PC-3 (cell line): ENCODE measurements around the gene PSMB9. TPM values are rescaled to one million over a fixed set of nuclear protein-coding genes. Genes with fewer than 3 reads are reported as not detected.
"Not testable (repeated sequence)": the region's sequence is repeated elsewhere in the genome, so short reads cannot be mapped to it uniquely, and the experiment has no call there.

Source experiments
- ATAC-seq: fragments of 200-7000 bp; cut with Tn5 transposase; 2 replicates; pipeline ENCODE4 v1.9.1; 2020; ENCODE audit warnings: mild to moderate bottlenecking, moderate library complexity
- BruUV-seq: library from RNA; stranded (reverse); fragments of 400-500 nt; replicated peaks from 2 replicates; lab custom pipeline; 2021; lab: Mats Ljungman, UMichigan
- CTCF ChIA-PET: fragments of 300-600 bp; sonication (Branson Sonifier 250); formaldehyde crosslinking; loops from one replicate; lab custom pipeline; 2022; ENCODE audit warnings: antibody characterized with exemption; lab: Charles Lee
- POLR2A ChIA-PET: fragments of 300-600 bp; sonication (Branson Sonifier 250); formaldehyde crosslinking; loops from one replicate; lab custom pipeline; 2022; ENCODE audit warnings: antibody characterized with exemption; ENCODE audit not compliant: unreplicated experiment; lab: Charles Lee
- DNase-seq: peaks from one replicate; pipeline ENCODE4 v3.0.0-alpha.2; 2015
- H2AFZ ChIP-seq: fragments of 300-600 bp; sonication (generic); 2 replicates; pipeline ENCODE4 v1.6.0; 2016; ENCODE audit warnings: antibody characterized with exemption, low read length
- H3F3A ChIP-seq: fragments of 300-600 bp; sonication (generic); one replicate; pipeline ENCODE4 v1.6.0; 2017; ENCODE audit warnings: antibody characterized with exemption, low read length, control low read depth, mild to moderate bottlenecking; ENCODE audit not compliant: unreplicated experiment
- H3K27ac ChIP-seq: fragments of 300-600 bp; sonication (generic); 2 replicates; pipeline ENCODE4 v1.5.1; 2016; ENCODE audit warnings: mild to moderate bottlenecking, low read length
- H3K27me3 ChIP-seq: fragments of 300-600 bp; sonication (generic); 2 replicates; pipeline ENCODE4 v1.6.1; 2016; ENCODE audit warnings: low read length, mixed read lengths
- H3K36me3 ChIP-seq: fragments of 300-600 bp; sonication (generic); 2 replicates; pipeline ENCODE4 v1.6.1; 2016; ENCODE audit warnings: low read depth, mixed run types, low read length, mixed read lengths
- H3K4me1 ChIP-seq: fragments of 300-600 bp; sonication (generic); 2 replicates; pipeline ENCODE4 v1.5.1; 2016; ENCODE audit warnings: low read length; ENCODE audit not compliant: insufficient read depth
- H3K4me2 ChIP-seq: fragments of 300-600 bp; sonication (generic); 2 replicates; pipeline ENCODE4 v1.6.0; 2016; ENCODE audit warnings: low read length
- H3K4me3 ChIP-seq: fragments of 300-600 bp; sonication (generic); 2 replicates; pipeline ENCODE4 v1.5.1; 2016; ENCODE audit warnings: mild to moderate bottlenecking, low read length, mixed read lengths
- H3K79me2 ChIP-seq: fragments of 300-600 bp; sonication (generic); 2 replicates; pipeline ENCODE4 v1.6.1; 2017; ENCODE audit warnings: low read length, mixed read lengths
- H3K9ac ChIP-seq: fragments of 300-600 bp; sonication (generic); 2 replicates; pipeline ENCODE4 v1.6.0; 2016; ENCODE audit warnings: mild to moderate bottlenecking, low read length
- H3K9me2 ChIP-seq: fragments of 300-600 bp; sonication (generic); replicated peaks from 2 replicates; pipeline ENCODE4 v1.6.1; 2016; ENCODE audit warnings: mixed run types, low read length, mixed read lengths
- H3K9me3 ChIP-seq: fragments of 300-600 bp; sonication (generic); 2 replicates; pipeline ENCODE4 v1.6.1; 2016; ENCODE audit warnings: low read length, mixed read lengths
- H4K20me1 ChIP-seq: fragments of 300-600 bp; sonication (generic); 2 replicates; pipeline ENCODE4 v1.6.1; 2016; ENCODE audit warnings: low read length, mixed read lengths
- EZH2 ChIP-seq: fragments of 300-600 bp; sonication (generic); IDR thresholded peaks from one replicate; pipeline ENCODE4 v1.6.1; 2017; ENCODE audit warnings: antibody characterized with exemption, mild to moderate bottlenecking, low read length; ENCODE audit not compliant: unreplicated experiment
- EZH2phosphoT487 ChIP-seq: fragments of 300-600 bp; sonication (generic); IDR thresholded peaks from 2 replicates; pipeline ENCODE4 v1.6.1; 2018; ENCODE audit warnings: mild to moderate bottlenecking, antibody characterized with exemption, low read length, borderline replicate concordance
- intact Hi-C: fragments of 100-400 bp; cut with micrococcal nuclease; formaldehyde crosslinking; loops from 2 replicates; pipeline ENCODE4 v1.9.0; 2023
- total RNA-seq: library from RNA; depleted of rRNA; stranded (reverse); fragments of >200 nt; gene quantifications from 2 replicates; pipeline ENCODE4 v1.2.3, GENCODE V29; 2014
- TF ChIP-seq, protein P1 (sequence below): fragments of 300-600 bp; sonication (generic); conservative IDR thresholded peaks from 2 replicates; pipeline ENCODE4 v1.5.1; 2017; ENCODE audit warnings: antibody characterized with exemption, low read depth, mild to moderate bottlenecking, low read length

Gene PSMB9
- total RNA-seq, 1 experiment from 2014 or later, result 1.5 TPM

- H3K9me3 ChIP-seq, result no peaks in the 10 kb centered on the region
- DNase-seq, result no peak
- no peaks in the 10 kb centered on the region for H3K79me2 ChIP-seq
- intact Hi-C loops, result loop anchor here (5.0 kb wide), 1 partner anchor 165 kb away; no protein-coding TSS in a partner anchor
- peaks cover 14% of the 10 kb centered on the region for H3K27me3 ChIP-seq
- BruUV-seq, result no TSS peak
- H3K4me2 ChIP-seq, result no peak overlapping the region
- H3F3A ChIP-seq, result no peaks in the 10 kb centered on the region
- CTCF ChIA-PET, result interaction anchor here (0.8 to 2.3 kb wide), 3 partner anchors 13 to 81 kb away, joined by 7 to 19 read pairs (median 8); partner anchors contain the start of genes PSMB9, TAP1 and TAP2
- no peaks in the 10 kb centered on the region for H4K20me1 ChIP-seq
- POLR2A ChIA-PET, result no interaction called here
- no peaks in the 10 kb centered on the region for H3K36me3 ChIP-seq
- H2AFZ ChIP-seq, result no peak overlapping the region
- H3K9ac ChIP-seq, result no peak overlapping the region
- no peak for TF ChIP-seq EZH2
- no peak overlapping the region for H3K4me3 ChIP-seq
- no peaks in the 10 kb centered on the region for H3K9me2 ChIP-seq
- no peak overlapping the region for H3K27ac ChIP-seq
- ATAC-seq, result no peak
- H3K4me1 ChIP-seq, result no peaks in the 10 kb centered on the region
Observed at GRCh38 chr6:32867022-32867477, 13.1 kb downstream of the PSMB9 start.

DNA sequence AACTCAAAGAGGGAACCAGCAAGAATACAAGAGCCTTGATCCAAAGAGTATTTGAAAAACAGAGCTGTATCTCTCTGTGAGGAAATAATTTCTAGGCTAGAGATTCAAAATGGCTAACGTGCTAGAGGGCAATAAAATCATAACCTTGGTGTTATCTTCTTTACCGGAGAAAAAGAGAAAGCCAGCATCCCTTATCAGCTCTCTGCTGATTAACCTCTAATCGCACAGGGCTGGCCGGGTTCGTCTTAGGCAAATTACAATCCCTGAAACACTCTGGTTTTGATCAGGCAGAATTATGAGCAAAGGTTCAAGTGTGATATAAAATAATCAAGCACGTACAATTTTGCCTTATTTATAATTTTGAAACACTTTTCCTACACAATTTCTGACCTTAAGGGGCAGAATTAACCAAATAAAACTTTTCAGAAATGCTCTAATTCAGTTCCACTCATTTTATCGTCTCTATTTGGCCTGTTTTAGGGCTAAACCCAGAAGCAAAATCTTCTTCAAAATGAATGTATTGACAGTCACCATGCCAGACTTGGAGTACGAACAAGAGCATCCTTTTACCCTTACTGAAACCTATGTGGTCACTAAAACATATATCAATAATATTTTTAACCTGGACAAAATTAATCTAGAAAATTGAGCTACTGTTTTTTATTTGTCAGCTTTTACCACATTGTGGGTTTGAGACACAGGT is 13.7 kb downstream of the PSMB9 start:
- Histone ChIP-seq H3K36me3 (no peaks in the 10 kb centered on the region), H3K79me2 (no peaks in the 10 kb centered on the region), H3K4me2 (no peak overlapping the region), H3K9me3 (no peaks in the 10 kb centered on the region), H2AFZ (no peak overlapping the region), H4K20me1 (no peaks in the 10 kb centered on the region), H3K27me3 (peaks cover 14% of the 10 kb centered on the region), H3K4me1 (no peaks in the 10 kb centered on the region), H3K4me3 (no peak overlapping the region), H3K9me2 (no peaks in the 10 kb centered on the region), H3K27ac (no peak overlapping the region), H3K9ac (no peak overlapping the region), H3F3A (no peaks in the 10 kb centered on the region)
- ATAC-seq (no peak), DNase-seq (no peak)
- intact Hi-C loops, result loop anchor here (1.0 to 5.0 kb wide), 3 partner anchors 29 to 165 kb away; partner anchors contain the start of gene TAP2
- POLR2A ChIA-PET, result interaction anchor here (0.7 to 1.4 kb wide), 2 partner anchors 14 to 29 kb away, joined by 3 to 7 read pairs; partner anchors contain the start of genes TAP1 and TAP2
- no TSS peak for BruUV-seq
- CTCF ChIA-PET, result interaction anchor here (0.7 to 2.4 kb wide), 16 partner anchors 10 to 439 kb away, joined by 3 to 90 read pairs (median 6); partner anchors contain the start of genes HLA-DMA, PSMB9, TAP1 and TAP2
- TF ChIP-seq EZH2phosphoT487, result no peak
- no peak for TF ChIP-seq EZH2
- TF ChIP-seq, protein P1, sequence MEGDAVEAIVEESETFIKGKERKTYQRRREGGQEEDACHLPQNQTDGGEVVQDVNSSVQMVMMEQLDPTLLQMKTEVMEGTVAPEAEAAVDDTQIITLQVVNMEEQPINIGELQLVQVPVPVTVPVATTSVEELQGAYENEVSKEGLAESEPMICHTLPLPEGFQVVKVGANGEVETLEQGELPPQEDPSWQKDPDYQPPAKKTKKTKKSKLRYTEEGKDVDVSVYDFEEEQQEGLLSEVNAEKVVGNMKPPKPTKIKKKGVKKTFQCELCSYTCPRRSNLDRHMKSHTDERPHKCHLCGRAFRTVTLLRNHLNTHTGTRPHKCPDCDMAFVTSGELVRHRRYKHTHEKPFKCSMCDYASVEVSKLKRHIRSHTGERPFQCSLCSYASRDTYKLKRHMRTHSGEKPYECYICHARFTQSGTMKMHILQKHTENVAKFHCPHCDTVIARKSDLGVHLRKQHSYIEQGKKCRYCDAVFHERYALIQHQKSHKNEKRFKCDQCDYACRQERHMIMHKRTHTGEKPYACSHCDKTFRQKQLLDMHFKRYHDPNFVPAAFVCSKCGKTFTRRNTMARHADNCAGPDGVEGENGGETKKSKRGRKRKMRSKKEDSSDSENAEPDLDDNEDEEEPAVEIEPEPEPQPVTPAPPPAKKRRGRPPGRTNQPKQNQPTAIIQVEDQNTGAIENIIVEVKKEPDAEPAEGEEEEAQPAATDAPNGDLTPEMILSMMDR, result no peak

- Histone ChIP-seq H3K4me3 (no peak overlapping the region), H3K4me2 (no peak overlapping the region), H3K4me1 (no peaks in the 10 kb centered on the region), H4K20me1 (no peaks in the 10 kb centered on the region), H3K27ac (no peak overlapping the region), H3K9me2 (no peaks in the 10 kb centered on the region), H3K79me2 (no peaks in the 10 kb centered on the region), H3K9me3 (no peaks in the 10 kb centered on the region), H3K36me3 (no peaks in the 10 kb centered on the region), H3K9ac (no peak overlapping the region), H2AFZ (no peak overlapping the region), H3F3A (no peaks in the 10 kb centered on the region), H3K27me3 (peaks cover 14% of the 10 kb centered on the region)
- DNase-seq (peak; percentile 87), ATAC-seq (peak; percentile 71)
- POLR2A ChIA-PET, result interaction anchor here (0.7 to 1.4 kb wide), 2 partner anchors 15 to 30 kb away, joined by 3 to 7 read pairs; partner anchors contain the start of genes TAP1 and TAP2
- no TSS peak for BruUV-seq
- TF ChIP-seq, protein P1, result peak; percentile 97
- TF ChIP-seq EZH2, result no peak
- no peak for TF ChIP-seq EZH2phosphoT487
- CTCF ChIA-PET, result interaction anchor here (0.5 to 2.4 kb wide), 17 partner anchors 11 to 470 kb away, joined by 3 to 90 read pairs (median 5); partner anchors contain the start of genes HLA-DMA, PSMB9, TAP1 and TAP2
- intact Hi-C loops, result loop anchor here (1.0 to 5.0 kb wide), 3 partner anchors 30 to 166 kb away; partner anchors contain the start of gene TAP2
Observed at GRCh38 chr6:32868257-32868788, 14.3 kb downstream of the PSMB9 start.

- DNase-seq, H3K9ac ChIP-seq, H3K9me3 ChIP-seq, H3K27ac ChIP-seq, H3K4me2 ChIP-seq, H4K20me1 ChIP-seq, ATAC-seq, H3K79me2 ChIP-seq, H3F3A ChIP-seq, H3K4me1 ChIP-seq, H3K4me3 ChIP-seq, POLR2A ChIA-PET, BruUV-seq, H3K9me2 ChIP-seq, H3K36me3 ChIP-seq, intact Hi-C loops, H2AFZ ChIP-seq: not testable (repeated sequence)
- CTCF ChIA-PET, result interaction anchor here (0.6 kb wide), 1 partner anchor 15 kb away, joined by 4 read pairs; no protein-coding TSS in a partner anchor
- H3K27me3 ChIP-seq, result peaks cover 40% of the 10 kb centered on the region
Observed at GRCh38 chr6:32873947-32874346, 20.0 kb downstream of the PSMB9 start.
